GM10266 (cell line): ENCODE data around the gene ALG2.
"Not testable (repeated sequence)": the region's sequence is repeated elsewhere in the genome, so short reads cannot be mapped to it uniquely, and the experiment has no call there.

Source experiments
- DNase-seq: peaks from one replicate; pipeline ENCODE4 v3.0.0; 2012; ENCODE audit errors: extremely low spot score
- TF ChIP-seq, protein P1 (sequence below): IDR thresholded peaks from 2 replicates; pipeline ENCODE4 v1.5.1; 2012; ENCODE audit warnings: mild to moderate bottlenecking, low read depth; ENCODE audit not compliant: control insufficient read depth, insufficient read depth; ENCODE audit errors: missing control alignments

The ALG2 gene

DNA sequence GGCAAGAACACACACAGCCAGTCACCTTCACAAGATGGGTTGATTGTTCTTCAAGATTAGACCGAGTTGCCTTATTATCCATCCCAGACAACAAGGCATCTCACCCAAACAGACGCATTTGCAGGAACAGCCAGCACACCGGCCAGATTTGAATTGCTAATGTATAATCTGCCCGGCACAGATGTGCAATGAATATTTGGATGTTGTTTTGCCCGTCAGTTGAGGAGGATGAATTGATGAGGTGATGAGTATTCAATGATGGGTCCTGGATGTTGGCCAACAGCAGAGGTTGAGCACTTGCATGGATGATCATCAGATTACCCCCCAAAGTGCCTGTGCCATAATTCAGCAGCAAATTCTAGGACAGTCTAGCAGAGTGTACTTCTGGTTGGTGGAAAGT, 20.1 kb downstream of the ALG2 start:
- no peak for DNase-seq
- TF ChIP-seq, protein P1, sequence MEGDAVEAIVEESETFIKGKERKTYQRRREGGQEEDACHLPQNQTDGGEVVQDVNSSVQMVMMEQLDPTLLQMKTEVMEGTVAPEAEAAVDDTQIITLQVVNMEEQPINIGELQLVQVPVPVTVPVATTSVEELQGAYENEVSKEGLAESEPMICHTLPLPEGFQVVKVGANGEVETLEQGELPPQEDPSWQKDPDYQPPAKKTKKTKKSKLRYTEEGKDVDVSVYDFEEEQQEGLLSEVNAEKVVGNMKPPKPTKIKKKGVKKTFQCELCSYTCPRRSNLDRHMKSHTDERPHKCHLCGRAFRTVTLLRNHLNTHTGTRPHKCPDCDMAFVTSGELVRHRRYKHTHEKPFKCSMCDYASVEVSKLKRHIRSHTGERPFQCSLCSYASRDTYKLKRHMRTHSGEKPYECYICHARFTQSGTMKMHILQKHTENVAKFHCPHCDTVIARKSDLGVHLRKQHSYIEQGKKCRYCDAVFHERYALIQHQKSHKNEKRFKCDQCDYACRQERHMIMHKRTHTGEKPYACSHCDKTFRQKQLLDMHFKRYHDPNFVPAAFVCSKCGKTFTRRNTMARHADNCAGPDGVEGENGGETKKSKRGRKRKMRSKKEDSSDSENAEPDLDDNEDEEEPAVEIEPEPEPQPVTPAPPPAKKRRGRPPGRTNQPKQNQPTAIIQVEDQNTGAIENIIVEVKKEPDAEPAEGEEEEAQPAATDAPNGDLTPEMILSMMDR = no peak

DNA sequence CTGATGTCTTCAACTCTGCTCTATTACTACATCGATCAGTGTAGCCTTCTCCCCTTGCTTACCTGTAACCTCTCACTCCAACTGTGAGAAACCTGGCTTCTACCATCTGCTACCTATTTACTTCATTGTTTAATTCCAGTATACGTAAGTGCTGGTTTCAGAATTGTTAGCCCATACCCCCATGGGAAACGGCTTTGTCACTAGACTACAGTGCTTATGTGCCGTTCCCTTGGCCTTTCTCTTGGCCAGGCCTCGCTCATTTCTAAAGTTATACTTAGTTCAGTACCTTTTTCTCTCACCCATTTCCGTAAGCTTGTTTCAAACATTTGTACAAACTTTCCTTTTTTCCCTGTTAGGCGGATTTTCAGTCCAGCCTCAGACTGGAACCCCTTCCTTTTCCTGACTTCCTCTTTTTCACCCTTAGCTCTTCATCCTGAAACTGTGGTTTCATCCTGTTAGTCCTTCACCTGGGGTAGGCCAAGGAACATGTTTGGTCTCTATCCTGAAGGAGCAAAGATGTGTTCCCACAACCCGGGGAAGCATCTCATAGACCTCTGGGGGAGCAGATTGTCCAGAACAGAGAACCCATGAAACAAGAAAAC, 21.7 kb downstream of the ALG2 start:
- DNase-seq = no peak
- TF ChIP-seq, protein P1 = no peak

DNA sequence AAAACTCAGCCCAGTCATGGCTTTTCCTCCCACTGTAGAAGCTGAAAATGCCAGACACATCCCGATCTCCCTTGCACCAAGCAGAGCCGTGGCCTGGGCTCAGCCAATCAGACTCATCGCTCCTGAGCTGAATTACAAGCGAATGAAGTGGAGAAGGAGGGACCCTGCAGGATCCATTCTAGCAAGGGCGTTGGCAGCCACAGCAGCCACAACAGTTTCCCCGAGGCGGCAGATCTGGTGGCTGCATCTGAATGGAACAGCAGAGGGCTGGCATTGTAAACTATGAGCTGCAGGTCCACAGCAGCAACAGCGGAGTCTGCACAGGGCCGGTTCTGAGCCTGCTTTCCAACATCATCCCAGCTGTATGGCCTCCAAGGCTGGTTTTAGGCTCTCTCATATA, 23.8 kb downstream of the ALG2 start:
- TF ChIP-seq, protein P1 = no peak
- DNase-seq = no peak

DNA sequence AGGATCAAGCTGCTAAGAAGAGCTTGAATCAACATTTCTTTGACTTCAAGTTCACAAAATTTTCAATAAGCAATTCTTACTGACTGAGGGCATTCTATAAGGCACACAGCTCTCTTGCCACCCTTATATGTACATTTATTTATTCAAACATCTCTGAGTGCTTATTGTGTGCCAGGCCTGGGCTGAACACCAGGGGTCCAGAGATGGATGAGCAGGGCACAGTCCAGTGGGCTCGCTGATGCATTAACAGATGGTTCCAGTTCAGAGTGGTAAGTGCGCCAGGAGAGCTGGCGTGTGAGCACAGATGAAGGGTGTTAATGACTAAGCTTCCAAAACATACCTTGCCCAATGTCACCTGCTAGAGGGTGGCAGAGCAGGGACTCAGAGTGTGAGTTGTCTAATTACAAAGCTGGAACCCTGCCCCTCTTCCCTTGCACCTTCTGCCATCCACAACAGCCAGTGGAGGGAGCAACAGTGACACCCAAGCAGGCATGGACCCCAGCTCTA, 24.6 kb downstream of the ALG2 start:
- DNase-seq = no peak
- TF ChIP-seq, protein P1 = no peak

DNA sequence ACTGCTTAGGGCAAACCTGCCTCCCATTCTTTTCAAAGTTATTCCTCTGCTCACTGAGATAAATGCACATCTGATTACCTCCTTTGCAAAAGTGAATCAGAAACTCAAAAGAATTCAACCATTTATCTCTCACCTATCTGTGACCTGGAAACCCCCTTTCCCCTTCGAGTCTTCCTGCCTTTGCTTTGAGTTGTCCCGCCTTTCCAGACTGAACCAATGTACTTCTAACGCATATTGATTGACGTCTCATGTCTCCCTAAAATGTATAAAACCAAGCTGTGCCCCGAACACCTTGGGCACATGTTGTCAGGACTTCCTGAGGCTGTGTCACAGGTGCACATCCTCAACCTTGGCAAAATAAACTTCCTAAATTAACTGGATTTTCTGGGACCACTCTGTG, 25.3 kb downstream of the ALG2 start:
- not testable (repeated sequence) for DNase-seq

DNA sequence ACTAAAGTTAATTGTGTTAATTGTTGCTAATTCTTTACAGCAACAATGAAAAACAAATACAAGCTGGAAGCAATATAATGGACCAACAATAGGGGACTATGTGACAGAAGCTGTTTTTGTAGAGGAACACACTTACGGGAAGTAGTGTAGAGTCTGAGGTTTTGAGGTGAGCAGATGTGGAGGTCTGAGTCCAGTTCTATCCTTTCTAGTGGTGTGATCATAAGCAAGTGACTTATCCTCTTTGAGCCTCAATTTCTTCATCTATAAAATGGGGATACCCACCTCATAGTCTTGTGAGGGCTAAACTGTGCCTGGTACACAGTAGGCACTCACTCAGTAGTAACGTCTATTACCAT, 28.3 kb downstream of the ALG2 start:
- TF ChIP-seq, protein P1 = no peak
- no peak for DNase-seq

DNA sequence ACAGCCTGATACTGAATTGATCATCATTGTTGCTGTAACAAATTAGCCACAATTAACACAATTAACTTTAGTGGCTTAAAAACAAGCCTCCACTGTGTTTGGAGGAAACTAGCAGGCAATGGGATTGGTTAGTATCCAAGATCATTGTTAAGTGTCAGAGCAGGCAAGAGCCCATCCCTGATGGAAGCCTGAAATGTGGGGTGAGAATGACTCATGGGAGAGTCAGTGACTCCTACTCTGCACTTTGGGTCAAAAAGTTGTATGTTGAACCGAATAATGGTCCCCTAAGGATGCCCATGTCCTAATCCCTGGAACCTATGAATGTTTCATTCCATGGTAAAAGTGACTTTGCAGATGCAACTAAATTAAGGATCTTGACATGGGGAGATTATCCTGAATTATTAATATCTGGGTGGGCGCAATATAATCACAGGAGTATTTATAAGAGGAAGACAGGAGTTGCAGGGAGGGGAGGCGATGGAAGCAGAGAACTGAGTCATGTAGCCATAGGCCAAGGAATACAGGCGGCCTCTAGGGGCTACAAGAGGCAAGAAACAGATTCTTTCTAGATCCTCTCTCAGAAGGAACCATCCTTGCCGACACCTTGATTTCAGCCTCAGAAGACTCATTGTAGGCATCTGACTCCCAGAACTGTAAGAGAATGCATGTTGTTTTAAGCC, 28.8 kb downstream of the ALG2 start:
- TF ChIP-seq, protein P1 = no peak
- DNase-seq = no peak
